PC-9 (cell line): ENCODE results near the gene TBX6. TPM values are rescaled to one million over a fixed set of nuclear protein-coding genes. Genes with fewer than 3 reads are reported as not detected.
"Not testable (repeated sequence)": the region's sequence is repeated elsewhere in the genome, so short reads cannot be mapped to it uniquely, and the experiment has no call there.

ENCODE experiments used
- BruUV-seq: library from RNA; stranded (reverse); fragments of 400-500 nt; replicated peaks from 2 replicates; lab custom pipeline; 2021; lab: Mats Ljungman, UMichigan
- CTCF ChIA-PET: fragments of 300-600 bp; sonication (Branson Sonifier 250); formaldehyde crosslinking; loops from one replicate; lab custom pipeline; 2022; ENCODE audit warnings: antibody characterized with exemption; lab: Charles Lee
- POLR2A ChIA-PET: fragments of 300-600 bp; sonication (Branson Sonifier 250); formaldehyde crosslinking; loops from one replicate; lab custom pipeline; 2022; ENCODE audit warnings: antibody characterized with exemption; ENCODE audit not compliant: unreplicated experiment; lab: Charles Lee
- DNase-seq, 2 experiments: peaks; one replicate each; pipeline versions ENCODE4 v3.0.0 to v3.0.0-alpha.2; 2015 to 2022; ENCODE audit warnings: mixed read lengths in 1 of 2
- H2AFZ ChIP-seq: fragments of 200-600 bp; sonication (generic); 2 replicates; pipeline ENCODE4 v1.8.1; 2017; ENCODE audit warnings: antibody characterized with exemption
- H3F3A ChIP-seq: fragments of 200-600 bp; sonication (generic); 2 replicates; pipeline ENCODE4 v1.8.1; 2017; ENCODE audit warnings: antibody characterized with exemption, mild to moderate bottlenecking, low read depth; ENCODE audit not compliant: insufficient read depth
- H3K27ac ChIP-seq: fragments of 200-600 bp; sonication (generic); 2 replicates; pipeline ENCODE4 v1.6.1; 2016; ENCODE audit warnings: mixed run types
- H3K27me3 ChIP-seq: fragments of 200-600 bp; sonication (generic); 2 replicates; pipeline ENCODE4 v1.6.1; 2016; ENCODE audit warnings: low read depth, mixed run types; ENCODE audit not compliant: insufficient read depth
- H3K36me3 ChIP-seq: fragments of 200-600 bp; sonication (generic); 2 replicates; pipeline ENCODE4 v1.6.1; 2016; ENCODE audit warnings: low read depth, mixed run types
- H3K4me1 ChIP-seq: fragments of 200-600 bp; sonication (generic); replicated peaks from 2 replicates; pipeline ENCODE4 v1.6.1; 2016; ENCODE audit warnings: mixed run types; ENCODE audit not compliant: insufficient read depth
- H3K4me2 ChIP-seq: fragments of 200-600 bp; sonication (generic); 2 replicates; pipeline ENCODE4 v1.6.1; 2017; ENCODE audit warnings: mixed run types
- H3K4me3 ChIP-seq: fragments of 200-600 bp; sonication (generic); 2 replicates; pipeline ENCODE4 v1.6.1; 2016; ENCODE audit warnings: mixed run types
- H3K79me2 ChIP-seq: fragments of 200-600 bp; sonication (generic); 2 replicates; pipeline ENCODE4 v1.6.1; 2017; ENCODE audit warnings: low read depth, mixed run types
- H3K9me2 ChIP-seq: fragments of 200-600 bp; sonication (generic); 2 replicates; pipeline ENCODE4 v1.8.1; 2017; ENCODE audit warnings: mild to moderate bottlenecking; ENCODE audit not compliant: insufficient read depth
- H3K9me3 ChIP-seq: fragments of 200-600 bp; sonication (generic); 2 replicates; pipeline ENCODE4 v1.8.1; 2016; ENCODE audit warnings: low read depth; ENCODE audit not compliant: insufficient read depth
- H4K20me1 ChIP-seq: fragments of 200-600 bp; sonication (generic); 2 replicates; pipeline ENCODE4 v1.8.1; 2017; ENCODE audit not compliant: insufficient read depth
- CTCF ChIP-seq: fragments of 200-600 bp; sonication (generic); conservative IDR thresholded peaks from 2 replicates; pipeline ENCODE4 v1.6.1; 2017; ENCODE audit warnings: mixed run types, antibody characterized with exemption, mild to moderate bottlenecking, moderate library complexity
- EZH2 ChIP-seq: fragments of 200-600 bp; sonication (generic); IDR thresholded peaks from 2 replicates; pipeline ENCODE4 v1.8.0; 2017; ENCODE audit warnings: antibody characterized with exemption, low read depth
- intact Hi-C: fragments of 100-400 bp; cut with micrococcal nuclease; formaldehyde crosslinking; loops from one replicate; pipeline ENCODE4 v1.10.0; 2022; ENCODE audit not compliant: unreplicated experiment
- total RNA-seq: library from RNA; stranded (reverse); gene quantifications from 2 replicates; pipeline ENCODE4 v1.2.3, GENCODE V29; 2021

The TBX6 gene
- total RNA-seq, 1 experiment from 2014 or later, result 8.3 TPM

- DNase-seq, result no peak
- intact Hi-C loops, result no loop called here
- no peak overlapping the region for H3K27ac ChIP-seq
- no peaks in the 10 kb centered on the region for H4K20me1 ChIP-seq
- no peaks in the 10 kb centered on the region for H3K9me3 ChIP-seq
- H3K9me2 ChIP-seq, result no peaks in the 10 kb centered on the region
- no peak overlapping the region for H2AFZ ChIP-seq
- no peak overlapping the region for H3K4me3 ChIP-seq
- no peaks in the 10 kb centered on the region for H3K36me3 ChIP-seq
- CTCF ChIA-PET, result no interaction called here
- H3K4me2 ChIP-seq, result no peak overlapping the region
- no peaks in the 10 kb centered on the region for H3K79me2 ChIP-seq
- no TSS peak for BruUV-seq
- H3K4me1 ChIP-seq, result no peaks in the 10 kb centered on the region
- TF ChIP-seq CTCF, result no peak
- TF ChIP-seq EZH2, result no peak
- H3F3A ChIP-seq, result no peaks in the 10 kb centered on the region
- POLR2A ChIA-PET, result no interaction called here
- H3K27me3 ChIP-seq, result no peaks in the 10 kb centered on the region
Observed at GRCh38 chr16:30131869-30132475, 40.2 kb upstream of the TBX6 start.

- ChIA-PET CTCF (interaction anchor here (0.6 kb wide), 1 partner anchor 9 kb away, joined by 6 read pairs; no protein-coding TSS in a partner anchor), POLR2A (no interaction called here)
- Histone ChIP-seq H3K4me3 (no peak overlapping the region), H2AFZ (no peak overlapping the region), H3K4me2 (no peak overlapping the region), H3K27ac (no peak overlapping the region), H4K20me1 (no peaks in the 10 kb centered on the region), H3K36me3 (no peaks in the 10 kb centered on the region), H3K79me2 (no peaks in the 10 kb centered on the region), H3K9me3 (no peaks in the 10 kb centered on the region), H3F3A (peaks cover 13% of the 10 kb centered on the region), H3K9me2 (no peaks in the 10 kb centered on the region), H3K4me1 (peaks cover 17% of the 10 kb centered on the region), H3K27me3 (no peaks in the 10 kb centered on the region)
- intact Hi-C loops, result no loop called here
- BruUV-seq, result no TSS peak
- TF ChIP-seq EZH2 (no peak), CTCF (no peak)
- DNase-seq, result no peak
Observed at GRCh38 chr16:30127993-30128392, 36.3 kb upstream of the TBX6 start.

- H3K4me3 ChIP-seq, H3K9me2 ChIP-seq, H3K9me3 ChIP-seq, H3K27me3 ChIP-seq, H3K4me2 ChIP-seq, H3K36me3 ChIP-seq, H3K27ac ChIP-seq, H4K20me1 ChIP-seq, CTCF ChIA-PET, DNase-seq, H2AFZ ChIP-seq, H3K79me2 ChIP-seq, BruUV-seq: not testable (repeated sequence)
- intact Hi-C loops, result loop anchor here (2.0 kb wide), 1 partner anchor 35 kb away; the partner anchor contains the start of gene TBX6
- Histone ChIP-seq H3F3A (peaks cover 25% of the 10 kb centered on the region), H3K4me1 (peaks cover 25% of the 10 kb centered on the region)
- POLR2A ChIA-PET, result interaction anchor here (0.6 kb wide), 1 partner anchor 12 kb away, joined by 4 read pairs; no protein-coding TSS in a partner anchor
Observed at GRCh38 chr16:30125690-30126089, 34.0 kb upstream of the TBX6 start.
